GM21737 (cell line): ENCODE results near the gene KY.

ENCODE experiments used
- ATAC-seq: cut with Tn5 transposase; IDR thresholded peaks from one replicate; pipeline ENCODE4 v1.9.1; 2021; ENCODE audit warnings: mild to moderate bottlenecking, moderate library complexity; ENCODE audit not compliant: unreplicated experiment

KY gene, protein sequence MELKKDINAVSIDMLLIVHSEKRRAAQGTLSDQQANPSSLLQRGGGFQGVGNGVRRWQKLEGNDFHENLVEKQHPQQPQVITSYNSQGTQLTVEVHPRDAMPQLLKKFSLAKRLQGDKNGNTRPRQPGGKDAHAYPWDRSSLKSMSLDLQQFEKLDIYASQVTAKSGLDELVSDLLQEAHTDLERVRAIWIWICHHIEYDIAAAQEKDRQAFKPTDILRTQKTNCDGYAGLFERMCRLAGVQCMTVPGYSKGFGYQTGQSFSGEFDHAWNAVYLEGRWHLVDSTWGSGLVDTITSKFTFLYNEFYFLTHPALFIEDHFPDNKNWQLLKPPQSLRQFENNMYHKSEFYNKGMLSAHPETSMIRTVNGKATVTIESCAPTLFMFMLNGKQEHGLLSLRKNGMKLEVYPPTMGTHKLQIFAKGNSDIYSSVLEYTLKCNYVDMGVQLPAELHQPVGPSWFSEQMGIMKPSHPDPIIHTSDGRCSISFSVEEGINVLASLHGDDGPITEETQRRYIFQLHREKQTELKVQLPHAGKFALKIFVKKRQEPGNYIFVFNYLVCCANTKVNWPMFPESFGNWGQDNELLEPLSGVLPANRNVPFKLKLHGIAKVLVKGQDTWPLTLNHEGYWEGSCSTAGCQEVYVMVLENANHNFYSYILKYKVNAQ

DNA sequence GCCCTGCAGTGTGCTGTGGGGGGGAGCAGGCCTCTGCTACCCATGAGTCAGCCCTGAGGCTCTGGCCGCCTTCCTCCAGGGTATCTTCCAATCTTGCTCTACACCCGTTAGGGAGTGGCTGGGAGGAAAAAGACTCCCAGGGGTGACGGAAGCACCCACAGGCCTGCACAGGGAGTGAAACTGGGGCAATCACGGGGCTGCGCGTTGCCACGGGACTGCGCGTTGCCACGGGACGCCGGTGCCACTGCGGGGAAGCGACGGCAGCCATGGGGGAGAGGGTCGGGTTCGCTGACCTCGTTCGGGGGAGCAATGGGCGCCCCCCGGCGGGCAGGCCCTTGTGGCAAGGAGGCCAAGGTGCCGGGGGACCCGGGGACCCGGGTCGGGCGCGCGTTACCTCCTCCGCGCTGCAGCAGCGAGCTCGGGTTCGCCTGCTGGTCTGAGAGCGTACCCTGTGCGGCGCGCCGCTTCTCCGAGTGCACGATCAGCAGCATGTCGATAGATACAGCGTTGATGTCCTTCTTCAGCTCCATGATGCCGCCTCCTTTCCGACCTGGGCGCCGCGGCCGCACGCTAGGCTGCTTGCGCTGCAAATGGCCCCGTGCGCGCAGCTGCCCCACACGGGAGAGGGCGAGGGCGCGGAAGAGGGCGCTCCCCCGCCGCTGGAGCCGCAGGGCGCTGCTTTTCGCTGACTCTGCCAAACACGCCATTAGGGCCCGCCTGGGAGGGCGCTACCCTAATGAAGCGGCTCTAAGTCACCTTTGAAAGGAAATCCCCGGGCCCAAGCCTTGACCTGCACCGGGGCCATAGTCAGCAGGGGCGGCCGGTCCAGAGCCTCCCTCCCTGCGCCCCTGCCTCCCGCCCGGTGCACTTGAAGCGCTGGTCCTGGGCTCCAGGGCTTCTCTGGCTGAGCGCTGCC is at the start of gene KY:
Gene KY (minus strand): TSS at position 592 of the 916 bp plus-strand sequence. CDS start 62 bp downstream, at position 530.
- no peak for ATAC-seq

DNA sequence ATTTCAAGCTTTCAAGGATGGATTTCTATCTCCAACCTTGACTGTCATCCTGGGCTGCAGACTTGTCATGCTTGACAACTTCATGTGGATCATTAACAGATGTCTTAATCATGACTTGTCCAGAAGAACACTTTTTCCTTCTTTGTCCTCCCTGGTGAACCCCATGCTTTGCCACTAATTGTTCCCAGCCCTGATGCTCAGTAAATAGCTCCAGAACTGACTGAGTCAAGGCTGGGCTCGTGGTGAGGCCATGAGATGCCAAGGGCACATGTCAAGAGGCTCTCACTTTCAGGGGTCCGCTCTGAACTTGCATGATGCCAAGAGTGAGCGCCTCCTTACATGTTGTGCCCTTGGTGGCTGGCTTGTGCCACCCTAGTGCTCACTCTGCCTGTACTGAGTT is 48.9 kb upstream of the KY start:
- ATAC-seq: no peak

DNA sequence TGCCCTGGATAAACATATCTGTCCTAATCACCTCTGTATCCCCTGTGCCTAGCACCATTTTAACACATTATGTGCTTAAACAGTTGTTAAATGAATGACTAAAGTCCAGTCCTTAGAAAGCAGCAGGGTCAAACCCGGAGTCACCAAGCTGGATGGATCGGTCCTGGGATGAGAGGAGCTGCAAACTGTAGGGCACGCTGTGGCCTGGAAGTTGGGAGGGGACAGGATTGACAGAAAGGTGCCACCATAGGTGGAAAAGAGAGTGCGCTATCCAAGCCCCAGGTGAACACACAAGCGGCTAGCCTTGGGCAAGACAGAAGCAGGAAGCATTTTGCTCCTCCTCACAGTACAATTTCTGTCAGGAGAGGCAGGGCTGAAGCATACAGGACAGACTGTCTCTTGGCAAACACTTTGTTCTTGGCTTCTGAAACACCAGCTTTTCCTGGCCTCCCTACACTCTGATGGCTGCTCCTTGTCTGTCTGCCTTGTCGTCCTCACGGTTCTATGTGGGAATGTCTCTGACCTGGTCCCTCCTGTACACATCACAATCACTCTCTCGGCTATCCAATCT is 48.4 kb upstream of the KY start:
- ATAC-seq: no peak

DNA sequence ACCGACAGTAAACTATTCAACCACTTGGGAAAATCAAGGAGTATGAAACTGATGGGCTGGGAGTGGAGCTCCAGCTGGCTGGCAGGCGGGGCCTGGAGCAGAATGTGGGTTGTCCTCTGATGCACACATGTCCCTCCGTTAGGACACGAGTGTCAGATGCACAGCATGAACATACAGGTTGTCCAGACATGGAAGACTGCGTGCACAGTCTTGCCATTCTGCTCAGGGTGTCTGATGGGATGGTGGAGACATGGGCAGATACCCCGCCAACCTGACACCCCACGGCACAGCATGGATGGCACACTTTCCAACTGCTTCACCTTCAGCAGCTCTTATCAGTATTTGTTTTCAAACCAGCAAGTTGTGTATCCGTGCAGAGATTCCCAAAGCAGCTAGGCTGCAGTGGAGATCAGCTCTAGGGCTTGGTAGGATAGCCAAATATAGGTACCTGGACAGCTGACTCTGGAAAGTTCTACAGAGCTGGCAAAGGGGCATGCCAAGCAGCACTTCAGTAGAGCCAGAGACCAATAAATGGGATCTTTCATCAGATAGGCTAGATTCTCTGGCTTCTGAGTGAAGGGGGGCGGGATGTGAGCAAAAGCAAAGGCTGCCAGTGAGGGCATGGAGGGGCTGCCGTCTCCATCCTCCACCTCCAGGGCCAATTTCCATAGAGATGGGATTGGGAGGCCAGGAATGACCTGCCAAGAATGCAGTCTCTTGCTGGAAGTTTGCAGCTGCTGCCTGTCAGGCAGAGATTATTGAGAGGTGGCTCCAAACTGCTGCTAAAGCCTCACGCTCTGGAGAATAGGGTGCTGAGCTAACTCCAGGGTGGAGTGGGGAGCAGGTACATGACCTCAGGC is 47.2 kb upstream of the KY start:
- ATAC-seq: no peak

DNA sequence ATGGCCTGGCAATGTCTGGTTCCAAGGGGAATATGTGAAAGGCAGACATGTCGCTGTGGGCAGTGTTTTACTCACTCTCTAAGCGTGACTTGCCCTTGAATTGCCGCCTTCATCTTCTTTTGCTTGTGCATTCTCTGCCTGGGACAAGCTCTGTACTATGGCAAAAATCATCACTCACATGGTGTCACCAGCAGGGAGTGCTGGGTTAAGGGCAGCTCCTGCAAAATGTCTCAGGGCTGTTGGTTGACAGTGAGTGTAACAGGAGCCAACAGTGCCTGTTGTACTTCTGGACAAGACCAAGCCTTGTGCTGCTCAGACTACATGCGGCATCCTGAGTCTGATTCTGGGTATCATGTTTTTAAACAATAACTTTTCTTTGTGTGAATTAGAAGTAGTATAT is 45.3 kb upstream of the KY start:
- no peak for ATAC-seq

DNA sequence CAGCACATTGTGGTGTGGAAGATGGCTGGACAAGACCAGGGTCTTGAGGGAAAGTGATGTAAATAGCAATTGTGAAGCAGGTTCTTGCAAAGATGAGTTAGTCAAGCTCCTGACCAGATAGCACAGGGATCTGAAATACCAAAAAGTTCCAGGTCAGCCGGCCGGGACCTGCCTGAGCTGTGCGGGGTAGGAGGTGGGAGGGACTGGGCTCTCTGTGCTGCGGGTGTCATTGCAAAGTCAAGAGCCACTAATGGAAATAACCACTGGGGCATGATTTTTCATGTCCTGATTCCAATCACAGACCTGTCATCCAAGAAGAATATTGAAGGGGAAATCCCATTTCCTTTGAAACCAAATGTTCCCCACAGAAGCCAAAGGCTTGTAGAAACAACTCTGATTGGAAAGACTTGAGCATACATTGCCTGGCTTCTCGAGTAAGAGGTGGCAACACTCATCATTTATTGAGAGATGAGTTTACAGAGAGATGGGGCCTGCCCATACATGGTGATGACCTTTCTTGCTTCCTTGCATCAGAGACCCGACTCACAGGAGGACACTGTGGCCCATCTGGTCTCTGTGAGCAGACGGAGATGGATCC is 44.2 kb upstream of the KY start:
- ATAC-seq: no peak

DNA sequence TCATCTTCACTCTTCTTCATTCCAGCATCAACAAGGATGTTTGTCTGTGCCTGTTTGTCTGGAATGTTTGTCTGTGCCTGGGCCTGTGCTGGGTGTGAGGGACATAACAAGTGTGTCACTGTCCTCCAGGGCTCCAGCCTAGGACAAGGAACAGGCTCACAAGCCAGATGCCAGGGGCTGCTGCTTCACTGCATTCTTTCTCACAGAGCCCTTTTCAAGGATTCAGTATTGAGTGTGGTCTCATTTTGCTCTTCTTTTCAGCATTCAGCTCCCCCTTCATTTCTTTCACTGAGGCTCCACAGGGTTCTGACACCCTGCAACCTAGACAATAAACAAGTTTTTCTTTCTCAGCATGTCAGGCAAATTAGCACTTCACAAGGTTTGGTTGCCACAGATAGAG is 43.6 kb upstream of the KY start:
- ATAC-seq: no peak

DNA sequence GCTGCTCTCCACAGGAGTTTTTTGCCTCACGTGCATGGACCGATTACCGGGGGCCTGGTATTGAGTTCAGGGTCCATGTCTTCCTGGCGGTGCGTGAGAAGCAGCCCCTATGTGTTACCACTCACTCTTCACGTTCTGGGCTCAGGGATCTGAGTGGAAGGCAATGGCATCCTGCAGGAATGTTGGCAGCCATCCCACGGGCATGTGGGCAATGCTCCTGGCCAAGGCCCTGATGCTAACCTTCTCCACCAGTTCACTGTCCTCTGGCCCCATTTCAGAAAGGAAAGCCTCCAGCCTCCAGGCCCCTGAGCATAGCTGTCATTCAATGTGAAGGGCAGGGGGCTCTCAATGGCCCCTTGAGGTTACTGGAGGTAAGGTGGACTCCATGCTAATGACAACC is 43.0 kb upstream of the KY start:
- ATAC-seq: no peak

DNA sequence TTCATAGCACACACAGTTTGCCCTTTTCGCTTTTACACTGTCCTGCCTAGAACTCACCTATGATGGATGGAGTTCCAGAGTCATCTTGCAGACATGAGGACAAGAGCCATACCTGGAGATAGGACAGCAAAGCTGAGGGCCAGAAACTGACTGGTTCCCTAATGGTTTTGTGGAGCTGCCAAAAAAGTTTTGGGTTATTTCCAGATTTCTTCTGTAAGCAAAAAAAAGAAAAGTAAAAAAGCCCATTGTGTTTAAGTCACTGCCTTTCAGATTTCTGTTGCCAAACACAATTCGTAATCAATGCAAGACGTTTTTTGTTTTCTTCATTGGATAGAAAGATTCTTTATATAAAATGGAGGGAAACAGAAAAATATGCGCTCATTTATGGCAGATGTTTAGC is 42.4 kb upstream of the KY start:
- no peak for ATAC-seq

DNA sequence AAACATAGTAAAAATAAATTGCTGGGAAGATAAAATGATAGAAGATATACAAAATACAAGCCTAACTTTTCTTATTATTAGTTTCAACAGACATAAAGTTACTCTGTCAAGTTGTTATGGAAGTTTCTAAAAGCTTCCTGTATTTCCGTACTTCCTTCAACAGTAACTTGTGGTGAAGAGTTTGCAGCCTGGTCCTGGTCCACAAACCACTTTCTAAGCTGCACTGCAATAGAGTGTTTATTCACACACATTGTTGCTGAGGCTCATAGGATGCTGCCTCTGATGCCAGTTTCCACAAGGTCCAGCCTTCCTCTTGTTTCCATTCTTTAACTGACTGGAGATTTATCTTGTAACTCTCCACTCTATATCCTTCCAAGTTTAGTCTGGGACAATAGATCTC is 39.4 kb upstream of the KY start:
- no peak for ATAC-seq

DNA sequence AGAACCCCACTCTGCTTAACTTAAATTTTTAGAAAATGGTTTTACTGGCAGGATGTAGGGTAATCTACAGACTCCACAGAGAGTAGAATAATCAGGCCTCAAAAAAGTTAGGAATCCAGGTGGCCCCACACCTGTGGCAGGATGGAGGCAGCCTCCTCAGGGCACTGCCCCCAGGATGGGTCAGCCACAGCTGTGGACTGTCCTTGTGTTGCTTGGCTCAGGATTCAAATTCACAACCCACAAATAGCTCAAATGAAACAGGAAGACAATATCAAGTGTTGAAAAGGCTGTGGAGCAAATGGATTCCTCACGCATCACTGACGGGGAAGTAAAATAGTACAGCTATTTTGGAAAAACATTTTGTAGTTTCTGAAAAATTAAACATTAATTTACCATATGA is 36.8 kb upstream of the KY start:
- no peak for ATAC-seq

DNA sequence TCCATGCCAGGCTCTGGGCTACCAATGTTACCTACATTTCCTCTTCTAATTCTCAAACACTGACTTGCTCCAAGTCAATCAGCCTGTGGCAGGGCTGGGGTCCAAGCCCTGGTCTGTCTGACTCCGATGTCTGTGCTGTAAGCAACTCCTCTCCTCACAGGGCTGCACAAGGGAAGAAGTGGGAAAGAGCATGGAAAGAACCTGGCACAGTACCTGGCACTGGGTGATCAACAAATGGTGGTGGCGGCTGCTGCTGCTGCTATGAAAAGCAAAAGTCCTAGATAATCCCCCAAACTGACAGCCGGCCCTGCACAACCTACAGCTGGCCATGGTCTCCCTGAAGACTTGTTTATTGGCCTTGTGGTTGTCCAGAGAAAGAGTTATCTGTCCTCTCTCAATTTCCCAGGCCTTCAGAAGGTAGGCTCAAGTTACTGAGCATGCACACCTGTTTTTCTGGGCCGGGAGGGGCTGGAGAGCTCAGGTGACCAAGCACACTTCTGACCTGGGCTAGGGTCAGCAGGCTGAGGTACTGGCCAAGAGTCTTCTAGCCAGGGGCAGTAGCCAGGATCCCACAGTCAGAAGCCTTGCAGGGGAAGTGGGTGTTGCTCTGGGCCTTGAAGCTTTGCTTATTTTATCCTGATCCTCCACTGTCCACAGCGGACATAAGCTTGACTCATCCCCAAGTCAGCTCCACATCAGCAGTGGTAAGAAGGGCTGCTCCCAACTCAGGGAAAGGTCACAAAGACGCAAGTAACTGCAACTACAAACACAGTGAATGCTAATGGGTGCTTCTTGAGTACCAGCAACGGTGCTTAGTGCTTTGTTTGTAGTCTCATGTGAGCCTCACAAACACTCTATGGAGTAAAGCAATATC is 35.3 kb upstream of the KY start:
- ATAC-seq: no peak

DNA sequence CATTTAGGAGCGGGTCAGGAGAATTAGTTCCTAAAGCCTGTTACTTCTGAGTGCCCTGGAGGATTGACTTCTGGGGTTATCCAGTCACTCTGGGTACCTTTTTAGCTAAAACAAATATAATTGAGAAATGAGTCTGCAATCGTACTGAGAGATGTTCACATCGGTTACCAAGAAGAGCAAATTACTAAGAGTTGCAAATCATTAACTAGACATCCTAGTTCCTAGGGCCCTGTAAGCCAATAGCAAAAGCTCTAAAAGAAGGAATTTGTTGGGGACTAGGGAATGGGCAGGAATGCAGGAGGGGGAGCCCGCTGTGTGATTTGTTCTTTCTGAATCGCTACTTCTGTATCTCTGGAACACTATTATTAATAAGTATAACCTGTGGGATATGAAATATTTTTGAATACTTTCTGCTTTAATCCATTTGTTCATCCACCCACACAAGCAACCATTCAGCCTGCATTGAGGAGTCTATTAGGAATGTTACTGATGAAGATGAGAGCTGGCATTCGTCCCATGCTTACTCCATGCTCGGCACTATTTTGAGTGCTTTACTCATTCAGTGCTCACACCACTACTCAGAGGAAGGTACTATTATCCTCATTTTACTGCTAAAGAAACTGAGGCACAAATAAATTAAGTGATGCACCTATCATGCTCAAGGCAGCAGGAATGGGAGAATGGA is 31.5 kb upstream of the KY start:
- ATAC-seq: no peak

DNA sequence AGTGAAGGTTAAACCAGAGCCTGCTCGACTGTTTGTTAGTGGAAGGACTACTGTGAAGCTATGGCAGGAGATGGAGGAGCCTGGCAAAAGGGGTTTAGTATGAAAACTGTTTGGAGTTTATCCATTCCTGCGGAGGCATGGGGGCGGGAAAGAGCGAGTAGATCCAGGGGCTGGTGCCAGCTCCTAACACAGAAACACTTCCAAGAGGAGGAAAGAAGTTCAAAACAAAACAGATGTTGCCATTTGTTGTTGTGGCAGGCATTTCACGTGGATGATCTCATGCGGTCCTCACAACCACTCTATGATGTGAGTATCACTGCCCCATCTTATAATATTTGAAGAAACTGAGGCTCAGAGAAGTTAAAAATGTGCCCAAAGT is 30.7 kb upstream of the KY start:
- ATAC-seq: no peak

DNA sequence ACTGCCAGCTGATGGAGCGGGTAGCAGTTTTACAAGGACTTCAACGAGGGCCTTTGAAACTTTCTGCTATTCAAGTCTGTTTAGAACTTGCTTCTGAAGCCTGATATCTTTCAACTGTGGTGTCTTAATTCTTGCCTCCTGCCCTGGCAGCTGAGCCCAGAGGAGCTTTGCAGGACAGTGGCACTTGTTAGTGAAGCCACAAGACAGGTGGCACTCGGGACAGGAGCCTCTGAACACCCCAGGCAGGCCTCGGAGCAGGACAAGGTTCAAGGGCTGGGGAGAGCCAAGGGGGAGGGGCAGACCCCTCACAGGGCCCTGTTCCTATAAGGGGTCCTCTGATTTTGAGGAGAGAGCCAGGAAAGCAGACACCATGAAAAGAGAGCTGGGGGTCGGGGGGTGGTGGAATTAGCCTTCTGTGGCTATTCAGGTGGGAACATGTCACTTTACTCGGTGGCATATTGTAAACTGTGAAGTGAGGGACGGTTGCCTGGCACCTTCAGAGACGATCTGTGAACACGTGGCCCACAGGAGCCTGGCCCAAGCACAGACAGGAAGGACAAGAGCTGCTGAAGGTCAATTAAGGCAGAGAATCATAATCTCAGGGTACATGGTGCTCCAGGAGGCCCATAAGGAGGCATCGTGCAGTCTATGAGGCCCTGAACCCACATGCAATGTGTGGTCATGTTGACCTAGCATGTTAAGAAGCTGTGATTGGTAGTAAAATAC is 30.1 kb upstream of the KY start:
- ATAC-seq: no peak

DNA sequence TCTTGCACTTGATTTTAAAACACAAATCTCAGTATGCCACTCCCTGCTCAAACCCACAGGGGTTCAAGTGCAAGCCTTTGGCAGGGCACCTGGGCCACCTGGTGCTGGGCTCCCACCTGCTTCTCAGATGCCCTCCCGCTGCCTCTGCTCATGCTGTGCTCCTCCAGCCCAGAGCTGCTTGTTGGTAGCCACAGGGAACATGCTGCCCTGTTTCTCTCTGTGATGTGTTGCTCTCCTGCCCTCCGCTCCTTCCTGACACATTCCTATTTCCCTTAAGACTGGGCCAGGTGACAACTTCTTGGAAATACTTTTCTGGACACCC is 27.1 kb upstream of the KY start:
- ATAC-seq: no peak

DNA sequence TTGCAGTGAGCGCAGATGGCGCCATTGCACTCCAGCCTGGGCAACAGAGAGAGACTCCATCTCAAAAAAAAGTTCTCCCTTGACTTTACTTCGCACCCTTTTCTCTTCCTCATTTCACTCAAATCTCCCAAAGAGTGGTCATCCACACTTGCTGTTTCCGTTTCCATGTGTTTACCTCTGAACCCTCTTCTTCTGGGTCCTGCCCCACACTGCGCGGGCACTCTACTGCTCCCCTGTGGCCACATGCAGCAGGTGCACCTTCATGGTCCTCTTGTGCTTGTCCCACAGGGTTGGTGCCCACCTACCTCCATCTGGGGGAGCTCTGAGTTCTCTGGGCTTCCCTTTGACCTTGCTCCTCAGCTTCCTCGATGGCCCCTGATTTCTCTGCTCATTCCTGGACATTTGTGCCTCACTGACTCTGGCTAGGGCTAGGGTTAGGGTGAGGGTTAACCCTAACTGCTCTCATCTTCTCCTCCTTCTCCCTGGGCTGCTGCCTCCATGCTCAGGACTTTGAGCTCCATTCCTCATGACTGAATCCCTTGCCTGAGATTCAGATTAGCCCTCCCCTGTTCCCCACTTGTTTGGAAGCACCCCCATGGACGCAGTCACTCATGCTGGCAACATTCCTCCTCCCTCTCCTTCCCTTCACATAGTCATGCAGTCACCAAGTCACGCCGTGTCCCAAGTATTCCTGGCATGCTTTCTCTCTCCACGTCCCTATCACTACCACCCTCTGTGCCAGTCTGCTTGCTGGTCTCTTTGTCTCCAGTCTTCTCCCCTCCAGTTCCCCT is 26.6 kb upstream of the KY start:
- ATAC-seq: no peak
